ENCODE data around the gene ENDOD1. TPM values are rescaled to one million over a fixed set of nuclear protein-coding genes. Genes with fewer than 3 reads are reported as not detected.

ENDOD1 gene
- total and polyA plus RNA-seq, 4 donors: 10.4 to 55.1 (median 25.0) TPM

DNA sequence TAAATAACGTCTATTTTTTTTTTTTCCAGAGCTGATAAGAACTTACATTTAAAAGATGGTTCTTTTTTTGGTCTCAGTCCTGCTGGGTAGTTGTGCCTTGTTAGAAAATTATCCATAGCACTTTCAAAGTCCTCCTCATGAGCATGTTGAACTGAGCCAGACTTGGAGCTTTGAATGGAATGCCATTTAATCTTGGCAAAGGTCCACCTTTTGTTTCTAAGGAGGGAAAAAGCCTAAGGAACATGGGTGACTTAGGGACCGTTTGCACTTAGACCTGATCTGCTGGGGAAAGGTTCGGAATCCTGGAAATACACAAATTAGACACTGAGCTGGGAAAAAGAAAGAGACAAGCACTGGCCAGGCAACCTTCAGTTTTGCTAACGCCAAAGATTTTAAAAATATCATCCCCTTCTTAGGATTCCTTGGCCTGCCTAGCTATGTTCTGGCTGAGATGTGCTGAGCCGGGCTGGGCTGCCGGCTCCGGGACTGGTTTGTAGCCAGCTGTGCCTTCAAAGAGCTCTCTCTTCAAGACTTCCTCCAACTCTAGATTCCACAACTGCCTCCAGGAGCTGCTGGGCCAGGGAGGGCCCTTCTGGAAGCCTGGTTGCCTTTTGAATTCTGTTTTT is 67.4 kb downstream of the ENDOD1 start:
- Histone ChIP-seq H3K9ac (ENCODE audit: insufficient read depth in 1 of 2, low read length in 2 of 2) (no peak overlapping the region), H3K36me3 (ENCODE audit: control insufficient read depth in 4 of 4, insufficient read depth in 4 of 4, low read length in 4 of 4) (no peaks in the 10 kb centered on the region), H3K27me3 (ENCODE audit: control insufficient read depth in 3 of 3, insufficient read depth in 3 of 3, low read length in 2 of 3) (no peaks in the 10 kb centered on the region), H3K9me3 (ENCODE audit: control insufficient read depth in 4 of 4, insufficient read depth in 3 of 4, low read length in 3 of 4) (no peaks in the 10 kb centered on the region), H3K4me1 (ENCODE audit: control insufficient read depth in 5 of 5, insufficient read depth in 5 of 5, low read length in 5 of 5) (peaks cover 0 to 17% (median 6%) of the 10 kb centered on the region in 5 donors), H3K27ac (ENCODE audit: low read depth in 1 of 2, low read length in 1 of 2) (no peak overlapping the region), H3K4me3 (no peak overlapping the region)
- TF ChIP-seq, protein P1, sequence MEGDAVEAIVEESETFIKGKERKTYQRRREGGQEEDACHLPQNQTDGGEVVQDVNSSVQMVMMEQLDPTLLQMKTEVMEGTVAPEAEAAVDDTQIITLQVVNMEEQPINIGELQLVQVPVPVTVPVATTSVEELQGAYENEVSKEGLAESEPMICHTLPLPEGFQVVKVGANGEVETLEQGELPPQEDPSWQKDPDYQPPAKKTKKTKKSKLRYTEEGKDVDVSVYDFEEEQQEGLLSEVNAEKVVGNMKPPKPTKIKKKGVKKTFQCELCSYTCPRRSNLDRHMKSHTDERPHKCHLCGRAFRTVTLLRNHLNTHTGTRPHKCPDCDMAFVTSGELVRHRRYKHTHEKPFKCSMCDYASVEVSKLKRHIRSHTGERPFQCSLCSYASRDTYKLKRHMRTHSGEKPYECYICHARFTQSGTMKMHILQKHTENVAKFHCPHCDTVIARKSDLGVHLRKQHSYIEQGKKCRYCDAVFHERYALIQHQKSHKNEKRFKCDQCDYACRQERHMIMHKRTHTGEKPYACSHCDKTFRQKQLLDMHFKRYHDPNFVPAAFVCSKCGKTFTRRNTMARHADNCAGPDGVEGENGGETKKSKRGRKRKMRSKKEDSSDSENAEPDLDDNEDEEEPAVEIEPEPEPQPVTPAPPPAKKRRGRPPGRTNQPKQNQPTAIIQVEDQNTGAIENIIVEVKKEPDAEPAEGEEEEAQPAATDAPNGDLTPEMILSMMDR (IDR thresholded peaks at IDR 0.05; ENCODE audit: control extremely low read depth, extremely low read depth): no peak
- ATAC-seq (ENCODE audit: insufficient read depth, low FRiP score) (no peak), DNase-seq (peak; percentile 63 to 87 (median 87))
- whole genome bisulfite sequencing, 2 donors: 59 to 83% methylated on average over 7 of the region's 7 CpGs

DNA sequence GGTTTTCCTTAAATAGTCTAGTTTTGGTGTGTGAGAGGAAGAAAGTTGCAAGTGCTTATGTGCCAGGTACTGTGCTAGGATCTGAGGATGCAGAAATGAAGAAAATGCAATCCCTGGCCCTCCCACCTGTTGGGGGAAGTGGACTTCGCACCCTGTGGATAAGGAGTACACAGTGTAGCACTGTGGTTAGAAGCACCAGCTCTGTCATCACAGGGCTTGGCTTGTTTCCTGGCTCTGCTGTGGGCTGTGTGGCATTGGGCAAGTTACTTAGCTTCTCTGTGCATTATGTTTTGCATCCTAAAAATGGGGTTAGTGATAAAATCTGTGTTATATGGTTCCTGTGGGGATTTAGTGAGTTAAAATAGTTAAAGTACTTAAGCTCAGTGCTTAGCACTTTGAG is 68.2 kb downstream of the ENDOD1 start:
- H3K4me1 ChIP-seq (ENCODE audit: control insufficient read depth in 5 of 5, insufficient read depth in 5 of 5, low read length in 5 of 5): peaks cover 0 to 17% (median 6%) of the 10 kb centered on the region in 5 donors
- no peaks in the 10 kb centered on the region for H3K9me3 ChIP-seq (ENCODE audit: control insufficient read depth in 4 of 4, insufficient read depth in 3 of 4, low read length in 3 of 4)
- ATAC-seq (ENCODE audit: insufficient read depth, low FRiP score) (no peak), DNase-seq (no peak)
- 81 to 100% methylated on average over 1 of the region's 1 CpG for WGBS, 2 donors
- TF ChIP-seq, protein P1 (IDR thresholded peaks at IDR 0.05; ENCODE audit: control extremely low read depth, extremely low read depth): no peak
- H3K9ac ChIP-seq (ENCODE audit: insufficient read depth in 1 of 2, low read length in 2 of 2): no peak overlapping the region
- peak overlapping the region in 1 of 2 donors; percentile 49 for H3K27ac ChIP-seq (ENCODE audit: low read depth in 1 of 2, low read length in 1 of 2)
- H3K27me3 ChIP-seq (ENCODE audit: control insufficient read depth in 3 of 3, insufficient read depth in 3 of 3, low read length in 2 of 3): no peaks in the 10 kb centered on the region
- H3K36me3 ChIP-seq (ENCODE audit: control insufficient read depth in 4 of 4, insufficient read depth in 4 of 4, low read length in 4 of 4): no peaks in the 10 kb centered on the region
- no peak overlapping the region for H3K4me3 ChIP-seq

DNA sequence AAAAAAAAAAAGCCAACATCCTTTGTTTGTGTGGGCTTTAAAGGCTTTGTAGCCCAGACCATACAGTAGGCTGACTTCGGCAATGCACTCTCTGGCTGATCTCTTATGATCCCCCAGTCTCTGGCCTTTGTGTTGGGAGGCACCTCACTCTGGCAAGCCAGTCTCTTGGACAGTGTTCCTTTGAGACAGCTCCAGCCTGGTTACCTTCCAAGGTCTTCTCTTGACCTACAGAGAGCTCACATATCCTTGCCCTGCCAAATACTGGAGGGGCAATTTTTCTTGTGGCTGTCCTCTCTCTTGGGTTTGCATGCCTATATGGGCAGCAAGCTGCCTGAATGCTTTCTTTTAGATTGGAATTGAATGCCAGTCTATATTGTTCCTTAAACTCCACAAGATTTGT is 71.6 kb downstream of the ENDOD1 start:
- Histone ChIP-seq H3K9ac (ENCODE audit: insufficient read depth in 1 of 2, low read length in 2 of 2) (no peak overlapping the region), H3K27me3 (ENCODE audit: control insufficient read depth in 3 of 3, insufficient read depth in 3 of 3, low read length in 2 of 3) (no peaks in the 10 kb centered on the region), H3K4me3 (no peak overlapping the region), H3K36me3 (ENCODE audit: control insufficient read depth in 4 of 4, insufficient read depth in 4 of 4, low read length in 4 of 4) (no peaks in the 10 kb centered on the region), H3K4me1 (ENCODE audit: control insufficient read depth in 5 of 5, insufficient read depth in 5 of 5, low read length in 5 of 5) (peaks cover 0 to 12% (median 4%) of the 10 kb centered on the region in 5 donors), H3K9me3 (ENCODE audit: control insufficient read depth in 4 of 4, insufficient read depth in 3 of 4, low read length in 3 of 4) (no peaks in the 10 kb centered on the region), H3K27ac (ENCODE audit: low read depth in 1 of 2, low read length in 1 of 2) (no peak overlapping the region)
- TF ChIP-seq, protein P1 (IDR thresholded peaks at IDR 0.05; ENCODE audit: control extremely low read depth, extremely low read depth): no peak
- DNase-seq (no peak), ATAC-seq (ENCODE audit: insufficient read depth, low FRiP score) (no peak)
- 93 to 96% methylated on average over 1 of the region's 1 CpG for WGBS, 2 donors

DNA sequence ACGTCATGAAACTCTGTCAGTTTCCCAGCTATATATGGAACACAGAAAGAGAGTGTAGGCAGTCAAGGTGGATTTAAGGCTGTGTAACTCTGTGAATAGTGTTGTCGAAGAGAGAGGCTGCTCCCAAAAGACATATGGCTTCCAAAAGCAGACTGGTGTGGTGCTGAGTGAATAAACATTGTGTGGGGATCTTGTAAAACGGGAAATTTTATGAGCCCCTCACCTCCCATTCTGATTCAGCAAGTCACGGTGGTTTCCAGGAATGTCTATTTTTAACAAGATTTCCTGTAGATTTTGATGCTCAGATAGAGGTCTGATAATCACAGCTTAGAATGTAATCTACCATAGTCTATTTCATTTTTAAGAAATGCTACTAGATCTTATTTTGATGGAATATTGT is 73.5 kb downstream of the ENDOD1 start:
- H3K9ac ChIP-seq (ENCODE audit: insufficient read depth in 1 of 2, low read length in 2 of 2): no peak overlapping the region
- 28 to 48% methylated on average over 4 of the region's 4 CpGs for WGBS, 2 donors
- H3K27me3 ChIP-seq (ENCODE audit: control insufficient read depth in 3 of 3, insufficient read depth in 3 of 3, low read length in 2 of 3): no peaks in the 10 kb centered on the region
- no peak for ATAC-seq (ENCODE audit: insufficient read depth, low FRiP score)
- peaks cover 0 to 4% (median 0%) of the 10 kb centered on the region in 4 donors for H3K36me3 ChIP-seq (ENCODE audit: control insufficient read depth in 4 of 4, insufficient read depth in 4 of 4, low read length in 4 of 4)
- no peak for DNase-seq
- no peak overlapping the region for H3K27ac ChIP-seq (ENCODE audit: low read depth in 1 of 2, low read length in 1 of 2)
- TF ChIP-seq, protein P1 (IDR thresholded peaks at IDR 0.05; ENCODE audit: control extremely low read depth, extremely low read depth): no peak
- no peak overlapping the region for H3K4me3 ChIP-seq
- peaks cover 0 to 3% (median 0%) of the 10 kb centered on the region in 5 donors for H3K4me1 ChIP-seq (ENCODE audit: control insufficient read depth in 5 of 5, insufficient read depth in 5 of 5, low read length in 5 of 5)
- no peaks in the 10 kb centered on the region for H3K9me3 ChIP-seq (ENCODE audit: control insufficient read depth in 4 of 4, insufficient read depth in 3 of 4, low read length in 3 of 4)
